ENCODE measurements around the gene ATP9B. TPM values are rescaled to one million over a fixed set of nuclear protein-coding genes. Genes with fewer than 3 reads are reported as not detected.

Gene ATP9B
- total and polyA plus RNA-seq, 4 donors: 7.1 to 31.4 (median 15.5) TPM

GRCh38 chr18:79058007-79058406 is 11.2 kb upstream of the ATP9B start:
- Histone ChIP-seq H3K4me3 (ENCODE audit: low read depth in 1 of 3, low read length in 3 of 3) (no peak overlapping the region), H3K27me3 (ENCODE audit: control insufficient read depth in 4 of 4, insufficient read depth in 4 of 4, low read length in 3 of 4) (no peaks in the 10 kb centered on the region), H3K9me3 (ENCODE audit: control insufficient read depth in 4 of 4, low read length in 3 of 4) (peaks cover 0 to 2% (median 0%) of the 10 kb centered on the region in 4 donors), H3K9ac (ENCODE audit: low read depth in 1 of 2, low read length in 2 of 2) (no peak overlapping the region), H3K4me1 (ENCODE audit: control insufficient read depth in 4 of 4, insufficient read depth in 4 of 4, low read length in 3 of 4) (no peaks in the 10 kb centered on the region), H3K27ac (ENCODE audit: low read depth in 1 of 2, low read length in 2 of 2) (no peak overlapping the region), H3K36me3 (ENCODE audit: control insufficient read depth in 4 of 4, insufficient read depth in 3 of 4, low read depth in 1 of 4, low read length in 3 of 4) (no peaks in the 10 kb centered on the region)
- TF ChIP-seq GABPA (IDR thresholded peaks at IDR 0.05 in 1 of 2, conservative IDR thresholded peaks at IDR 0.05 in 1 of 2) (no peak), ZBTB33 (IDR thresholded peaks at IDR 0.05) (no peak), NR2F2 (IDR thresholded peaks at IDR 0.05) (no peak), TAF1 (conservative IDR thresholded peaks at IDR 0.05) (no peak), SP1 (IDR thresholded peaks at IDR 0.05) (no peak), HNF4A (conservative IDR thresholded peaks at IDR 0.05) (no peak), RAD21 (IDR thresholded peaks at IDR 0.05) (no peak), JUND (IDR thresholded peaks at IDR 0.05) (no peak), EGR1 (IDR thresholded peaks at IDR 0.05; ENCODE audit: low read depth in 2 of 2) (no peak), YY1 (IDR thresholded peaks at IDR 0.05) (no peak), RXRA (IDR thresholded peaks at IDR 0.05) (no peak), FOXA2 (IDR thresholded peaks at IDR 0.05) (no peak), HNF4G (IDR thresholded peaks at IDR 0.05) (no peak), CTCF (IDR thresholded peaks at IDR 0.05; ENCODE audit: low read depth, low read length, missing input control) (no peak), FOXA1 (IDR thresholded peaks at IDR 0.05) (no peak), MAX (IDR thresholded peaks at IDR 0.05) (no peak)
- TF ChIP-seq, protein P1, sequence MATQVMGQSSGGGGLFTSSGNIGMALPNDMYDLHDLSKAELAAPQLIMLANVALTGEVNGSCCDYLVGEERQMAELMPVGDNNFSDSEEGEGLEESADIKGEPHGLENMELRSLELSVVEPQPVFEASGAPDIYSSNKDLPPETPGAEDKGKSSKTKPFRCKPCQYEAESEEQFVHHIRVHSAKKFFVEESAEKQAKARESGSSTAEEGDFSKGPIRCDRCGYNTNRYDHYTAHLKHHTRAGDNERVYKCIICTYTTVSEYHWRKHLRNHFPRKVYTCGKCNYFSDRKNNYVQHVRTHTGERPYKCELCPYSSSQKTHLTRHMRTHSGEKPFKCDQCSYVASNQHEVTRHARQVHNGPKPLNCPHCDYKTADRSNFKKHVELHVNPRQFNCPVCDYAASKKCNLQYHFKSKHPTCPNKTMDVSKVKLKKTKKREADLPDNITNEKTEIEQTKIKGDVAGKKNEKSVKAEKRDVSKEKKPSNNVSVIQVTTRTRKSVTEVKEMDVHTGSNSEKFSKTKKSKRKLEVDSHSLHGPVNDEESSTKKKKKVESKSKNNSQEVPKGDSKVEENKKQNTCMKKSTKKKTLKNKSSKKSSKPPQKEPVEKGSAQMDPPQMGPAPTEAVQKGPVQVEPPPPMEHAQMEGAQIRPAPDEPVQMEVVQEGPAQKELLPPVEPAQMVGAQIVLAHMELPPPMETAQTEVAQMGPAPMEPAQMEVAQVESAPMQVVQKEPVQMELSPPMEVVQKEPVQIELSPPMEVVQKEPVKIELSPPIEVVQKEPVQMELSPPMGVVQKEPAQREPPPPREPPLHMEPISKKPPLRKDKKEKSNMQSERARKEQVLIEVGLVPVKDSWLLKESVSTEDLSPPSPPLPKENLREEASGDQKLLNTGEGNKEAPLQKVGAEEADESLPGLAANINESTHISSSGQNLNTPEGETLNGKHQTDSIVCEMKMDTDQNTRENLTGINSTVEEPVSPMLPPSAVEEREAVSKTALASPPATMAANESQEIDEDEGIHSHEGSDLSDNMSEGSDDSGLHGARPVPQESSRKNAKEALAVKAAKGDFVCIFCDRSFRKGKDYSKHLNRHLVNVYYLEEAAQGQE (IDR thresholded peaks at IDR 0.05): no peak
- TF ChIP-seq, protein P2, sequence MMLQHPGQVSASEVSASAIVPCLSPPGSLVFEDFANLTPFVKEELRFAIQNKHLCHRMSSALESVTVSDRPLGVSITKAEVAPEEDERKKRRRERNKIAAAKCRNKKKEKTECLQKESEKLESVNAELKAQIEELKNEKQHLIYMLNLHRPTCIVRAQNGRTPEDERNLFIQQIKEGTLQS (IDR thresholded peaks at IDR 0.05): no peak
- no peak for DNase-seq (ENCODE audit: low spot score)
- WGBS: 39% methylated on average over 2 of the region's 2 CpGs

Measured in liver (tissue), 9 donors.